ENCODE results near the gene SPTB. TPM values are rescaled to one million over a fixed set of nuclear protein-coding genes. Genes with fewer than 3 reads are reported as not detected.
A peak's percentile ranks its signal among the peaks of the same experiment; 100 is the strongest.

Gene SPTB
- total RNA-seq, 4 donors from 2014 or later = 0.13 to 3.8 (median 1.5) TPM

DNA sequence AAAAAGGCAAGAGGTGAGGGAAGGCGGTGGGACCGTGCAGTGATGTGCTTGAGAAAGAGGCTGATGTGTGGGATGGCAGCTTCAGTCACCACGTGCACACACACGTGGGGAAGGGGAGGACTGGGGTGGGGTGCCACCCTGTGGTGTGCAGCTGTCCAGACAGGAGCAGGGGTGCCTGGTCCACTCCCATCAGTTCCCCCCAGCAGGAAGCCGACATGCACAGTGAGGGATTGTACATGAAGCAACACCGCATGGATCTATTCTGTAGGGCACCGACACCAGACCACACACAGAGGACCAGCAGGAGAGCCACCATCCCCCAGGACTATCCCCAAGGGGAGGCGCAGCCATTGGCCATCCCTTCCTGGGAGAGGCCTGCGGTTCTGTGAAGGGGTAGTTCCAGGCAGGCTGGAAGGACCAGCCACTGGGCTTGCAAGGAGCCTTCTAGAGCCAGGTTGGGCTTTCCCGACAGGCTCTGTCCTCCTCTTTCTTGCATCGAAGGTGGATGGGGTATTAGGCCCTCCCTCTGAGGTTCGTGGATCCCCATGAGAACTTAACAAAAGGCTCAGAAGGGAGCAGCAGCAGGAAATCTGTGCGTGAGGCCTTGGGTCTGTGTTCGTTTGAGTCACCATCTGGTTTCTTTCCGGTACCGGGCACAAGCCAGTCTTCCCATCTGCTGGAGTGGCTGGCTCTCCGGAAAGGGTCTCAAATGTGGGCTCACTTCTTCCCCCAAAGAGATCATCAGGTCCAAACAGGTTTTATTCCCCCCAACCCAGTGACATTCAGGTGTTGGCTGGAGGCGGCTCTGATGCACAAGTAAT, 115.7 kb downstream of the SPTB start:
- Histone ChIP-seq H3K4me3 (peak overlapping the region in 1 of 4 donors; percentile 56), H3K4me1 (peaks cover 28 to 64% (median 34%) of the 10 kb centered on the region in 3 donors), H3K36me3 (no peaks in the 10 kb centered on the region), H3K27ac (peak overlapping the region; percentile 11 to 86 (median 48)), H3K9me3 (no peaks in the 10 kb centered on the region), H3K27me3 (no peaks in the 10 kb centered on the region)
- no peak for DNase-seq
- 51 to 57% methylated on average over 9 to 13 of the region's 18 CpGs for WGBS, 2 donors
- intact Hi-C loops (cut with DNase I) = loop anchor here (5.0 kb wide), 1 partner anchor 92 kb away; no protein-coding TSS in a partner anchor
- TF ChIP-seq POLR2A (IDR thresholded peaks at IDR 0.05) = no peak
- TF ChIP-seq CTCF (IDR thresholded peaks at IDR 0.05) = no peak

- Histone ChIP-seq H3K27me3 (no peaks in the 10 kb centered on the region), H3K9me3 (no peaks in the 10 kb centered on the region), H3K4me3 (no peak overlapping the region), H3K36me3 (no peaks in the 10 kb centered on the region), H3K4me1 (peaks cover 35 to 72% (median 42%) of the 10 kb centered on the region in 3 donors), H3K27ac (peak overlapping the region in 2 of 4 donors; percentile 82 to 86)
- no peak for DNase-seq
- 63 to 72% methylated on average over 11 of the region's 11 CpGs for WGBS, 2 donors
- no peak for TF ChIP-seq POLR2A (IDR thresholded peaks at IDR 0.05)
- TF ChIP-seq CTCF (IDR thresholded peaks at IDR 0.05) = no peak
- intact Hi-C loops (cut with DNase I) = loop anchor here (5.0 kb wide), 1 partner anchor 91 kb away; no protein-coding TSS in a partner anchor
These were observed 116.5 kb downstream of the SPTB start for GRCh38 chr14:64763085-64763782.

DNA sequence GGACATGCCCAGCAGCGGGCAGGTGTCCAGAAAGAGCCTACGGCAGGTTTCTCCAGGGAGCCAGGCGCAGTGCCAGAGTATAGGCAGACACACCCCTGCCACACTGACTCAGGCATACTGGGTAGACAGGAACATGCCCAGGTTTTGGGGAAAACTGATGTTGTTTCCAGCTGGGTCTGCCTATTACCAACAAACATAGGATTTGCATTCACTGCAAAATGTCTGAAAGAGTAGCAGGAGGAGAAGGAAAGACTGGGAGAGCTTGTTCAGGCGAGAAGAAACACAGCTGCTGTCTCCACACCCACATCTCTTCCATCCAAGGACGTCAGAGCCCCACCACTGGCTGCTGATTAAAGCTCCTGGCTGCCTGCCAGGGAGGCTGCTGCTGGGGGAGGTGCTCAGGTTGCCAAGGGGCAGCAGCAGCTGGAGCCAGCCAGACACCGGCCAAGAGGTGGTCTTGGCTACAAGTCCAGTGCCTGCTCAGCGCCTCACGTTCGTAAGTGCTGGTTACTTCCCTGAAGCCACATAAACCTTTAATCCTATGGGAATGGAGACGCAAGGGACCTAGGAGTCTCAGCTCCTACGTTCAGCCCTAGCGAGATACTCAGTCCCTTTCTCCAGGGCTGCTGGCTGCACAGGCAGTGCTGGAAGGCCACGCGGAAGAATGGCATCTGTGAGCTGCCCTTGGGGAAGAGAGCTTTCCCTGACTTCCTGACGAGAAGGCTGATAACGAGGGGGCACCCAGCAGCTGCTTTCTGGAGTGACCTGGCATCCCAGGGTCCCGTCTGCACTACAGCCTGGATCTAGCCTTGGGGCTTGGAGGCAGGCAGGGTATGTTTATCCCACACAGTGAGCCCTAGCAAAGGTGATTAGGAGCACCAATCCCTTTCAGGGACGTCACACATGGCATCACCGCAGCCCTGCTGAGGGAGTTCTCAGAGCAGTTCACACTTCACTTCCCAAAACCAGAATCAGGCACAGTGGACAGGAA, 117.4 kb downstream of the SPTB start:
- 9 to 28% methylated on average over 13 to 15 of the region's 19 CpGs for WGBS, 2 donors
- Histone ChIP-seq H3K4me1 (peaks cover 42 to 81% (median 51%) of the 10 kb centered on the region in 3 donors), H3K4me3 (peak overlapping the region in 2 of 4 donors; percentile 4 to 44), H3K36me3 (no peaks in the 10 kb centered on the region), H3K27me3 (no peaks in the 10 kb centered on the region), H3K27ac (peak overlapping the region; percentile 70 to 86 (median 82)), H3K9me3 (no peaks in the 10 kb centered on the region)
- DNase-seq = no peak
- intact Hi-C loops (cut with DNase I) = loop anchor here (5.0 kb wide), 1 partner anchor 90 kb away; no protein-coding TSS in a partner anchor
- TF ChIP-seq CTCF (IDR thresholded peaks at IDR 0.05) (no peak), POLR2A (IDR thresholded peaks at IDR 0.05) (no peak)

- TF ChIP-seq CTCF (IDR thresholded peaks at IDR 0.05) = peak in 3 of 6 experiments; percentile 10 to 42 (median 29)
- TF ChIP-seq POLR2A (IDR thresholded peaks at IDR 0.05) = no peak
- H3K27ac ChIP-seq = peak overlapping the region; percentile 70 to 86 (median 82)
- no peaks in the 10 kb centered on the region for H3K9me3 ChIP-seq
- WGBS, 2 donors = 12 to 21% methylated on average over 4 of the region's 5 CpGs
- H3K4me1 ChIP-seq = peaks cover 42 to 85% (median 54%) of the 10 kb centered on the region in 3 donors
- no peaks in the 10 kb centered on the region for H3K36me3 ChIP-seq
- intact Hi-C loops (cut with DNase I) = loop anchor here (5.0 kb wide), 1 partner anchor 89 kb away; no protein-coding TSS in a partner anchor
- peak overlapping the region in 1 of 4 donors; percentile 44 for H3K4me3 ChIP-seq
- no peaks in the 10 kb centered on the region for H3K27me3 ChIP-seq
- DNase-seq = no peak
These were observed 118.2 kb downstream of the SPTB start for GRCh38 chr14:64761441-64762043.

Measured in esophagus squamous epithelium (tissue), 5 donors.